SK-N-SH (cell line): Measurements from ENCODE around the gene PLEKHG2. TPM values are rescaled to one million over a fixed set of nuclear protein-coding genes. Genes with fewer than 3 reads are reported as not detected.

Source experiments
- CTCF ChIA-PET: fragments of 300-600, 350-600 bp; formaldehyde crosslinking; extraction: SDS; loops from one replicate; lab custom pipeline; 2021; lab: Yijun Ruan, JAX
- POLR2A ChIA-PET: fragments of 350-600 bp; sonication (Branson Sonifier 250); formaldehyde crosslinking; extraction: SDS; loops from one replicate; lab custom pipeline; 2020; ENCODE audit warnings: antibody characterized with exemption, inconsistent platforms; lab: Yijun Ruan, JAX
- DNase-seq: peaks from one replicate; pipeline ENCODE4 v3.0.0; 2012
- H2AFZ ChIP-seq: fragments of 200-600 bp; sonication (generic); 2 replicates; pipeline ENCODE4 v1.8.1; 2016; ENCODE audit warnings: antibody characterized with exemption, mild to moderate bottlenecking, low read depth
- H3F3A ChIP-seq: fragments of 200-600 bp; sonication (generic); replicated peaks from 2 replicates; pipeline ENCODE3; 2016; ENCODE audit warnings: antibody characterized with exemption, mild to moderate bottlenecking; ENCODE audit not compliant: insufficient read depth
- H3K27ac ChIP-seq, 2 experiments: fragments of 200-500 bp in 1 of 2; fragments of 200-600 bp in 1 of 2; sonication (Bioruptor generic) in 1 of 2; sonication (generic), shearing (Covaris generic) in 1 of 2; 2 replicates each; pipeline versions ENCODE4 v1.5.1 to v1.6.1; 2014 to 2016; ENCODE audit warnings: low read depth in 2 of 2, inconsistent platforms in 1 of 2, low read length in 1 of 2, mild to moderate bottlenecking in 1 of 2, mixed read lengths in 1 of 2
- H3K27me3 ChIP-seq: fragments of 200-600 bp; sonication (generic), shearing (Covaris generic); 2 replicates; pipeline ENCODE4 v1.6.1; 2016; ENCODE audit warnings: mixed run types; ENCODE audit not compliant: insufficient read depth
- H3K36me3 ChIP-seq, 2 experiments: fragments of 200-500 bp in 1 of 2; fragments of 200-600 bp in 1 of 2; sonication (Bioruptor generic) in 1 of 2; sonication (generic) in 1 of 2; replicated peaks in 1 of 2; 2 replicates each; pipeline versions ENCODE3 to v1.5.1; 2014 to 2016; ENCODE audit warnings: low read length in 1 of 2, mild to moderate bottlenecking in 1 of 2; ENCODE audit not compliant: insufficient read depth in 2 of 2, control insufficient read depth in 1 of 2
- H3K4me1 ChIP-seq, 2 experiments: fragments of 200-500 bp in 1 of 2; fragments of 200-600 bp in 1 of 2; sonication (Bioruptor generic) in 1 of 2; sonication (generic), shearing (Covaris generic) in 1 of 2; 2 replicates each; pipeline versions ENCODE4 v1.5.1 to v1.6.1; 2014 to 2016; ENCODE audit warnings: low read depth in 1 of 2, low read length in 1 of 2, mixed run types in 1 of 2; ENCODE audit not compliant: insufficient read depth in 2 of 2, control insufficient read depth in 1 of 2
- H3K4me2 ChIP-seq: fragments of 200-600 bp; sonication (generic), shearing (Covaris generic); 2 replicates; pipeline ENCODE4 v1.6.1; 2017; ENCODE audit warnings: mixed run types
- H3K4me3 ChIP-seq, 2 experiments: fragments of 200-500 bp in 1 of 2; fragments of 200-600 bp in 1 of 2; sonication (Bioruptor generic) in 1 of 2; sonication (generic), shearing (Covaris generic) in 1 of 2; 2 replicates each; pipeline versions ENCODE4 v1.5.1 to v1.8.1; 2014 to 2016; ENCODE audit warnings: low read depth in 2 of 2, inconsistent platforms in 1 of 2, low read length in 1 of 2, mild to moderate bottlenecking in 1 of 2, mixed read lengths in 1 of 2, moderate library complexity in 1 of 2
- H3K79me2 ChIP-seq: fragments of 200-600 bp; sonication (generic); 2 replicates; pipeline ENCODE4 v1.8.1; 2017; ENCODE audit warnings: mild to moderate bottlenecking; ENCODE audit not compliant: insufficient read depth
- H3K9ac ChIP-seq: fragments of 200-600 bp; sonication (generic); 2 replicates; pipeline ENCODE4 v1.6.1; 2017; ENCODE audit warnings: mixed run types
- H3K9me2 ChIP-seq: fragments of 200-600 bp; sonication (generic); 2 replicates; pipeline ENCODE4 v1.6.1; 2017; ENCODE audit warnings: mixed run types
- H3K9me3 ChIP-seq: fragments of 200-600 bp; sonication (generic); 2 replicates; pipeline ENCODE4 v1.6.1; 2017; ENCODE audit warnings: mixed run types, mild to moderate bottlenecking, moderate library complexity
- H4K20me1 ChIP-seq: fragments of 200-600 bp; sonication (generic); 2 replicates; pipeline ENCODE4 v1.6.1; 2017; ENCODE audit warnings: mild to moderate bottlenecking, mixed run types; ENCODE audit not compliant: insufficient read depth
- CHD2 ChIP-seq: fragments of 150-350 bp; IDR thresholded peaks from 2 replicates; pipeline ENCODE4 v1.6.1; 2018; ENCODE audit warnings: low read length; ENCODE audit not compliant: partially characterized antibody
- EZH2phosphoT487 ChIP-seq: fragments of 200-600 bp; sonication (generic); IDR thresholded peaks from 2 replicates; pipeline ENCODE4 v1.6.1; 2017; ENCODE audit warnings: low read depth, mixed run types, mild to moderate bottlenecking, antibody characterized with exemption, moderate library complexity, borderline replicate concordance
- FOSL2 ChIP-seq: IDR thresholded peaks from 2 replicates; pipeline ENCODE4 v1.4.0; 2012; ENCODE audit warnings: low read depth, mild to moderate bottlenecking, moderate library complexity, borderline replicate concordance
- GATA2 ChIP-seq: sonication (generic); formaldehyde crosslinking; IDR thresholded peaks from 2 replicates; pipeline ENCODE4 v1.5.0; 2020; ENCODE audit warnings: mild to moderate bottlenecking, missing genetic modification reagents
- JUND ChIP-seq: IDR thresholded peaks from 2 replicates; pipeline ENCODE4 v1.4.0; 2012
- MAX ChIP-seq: IDR thresholded peaks from 2 replicates; pipeline ENCODE4 v1.4.0; 2012; ENCODE audit warnings: low read depth
- MEF2A ChIP-seq: IDR thresholded peaks from 2 replicates; pipeline ENCODE4 v1.4.0; 2012; ENCODE audit warnings: low read depth, borderline replicate concordance
- MXI1 ChIP-seq: IDR thresholded peaks from 2 replicates; pipeline ENCODE4 v1.6.1; 2012; ENCODE audit warnings: mild to moderate bottlenecking, low read depth, low read length, improper control_type of control experiment
- NFIC ChIP-seq: IDR thresholded peaks from 2 replicates; pipeline ENCODE4 v1.4.0; 2012; ENCODE audit warnings: borderline replicate concordance
- NRF1 ChIP-seq: IDR thresholded peaks from 2 replicates; pipeline ENCODE4 v1.6.1; 2012; ENCODE audit warnings: low read depth, mild to moderate bottlenecking, low read length
- RAD21 ChIP-seq: IDR thresholded peaks from 2 replicates; pipeline ENCODE4 v1.6.1; 2012; ENCODE audit warnings: mild to moderate bottlenecking, low read length
- RCOR1 ChIP-seq: fragments of 150-350 bp; IDR thresholded peaks from 2 replicates; pipeline ENCODE4 v1.6.1; 2017; ENCODE audit warnings: antibody characterized with exemption, low read length
- SIN3A ChIP-seq: IDR thresholded peaks from 2 replicates; pipeline ENCODE4 v1.6.1; 2012; ENCODE audit warnings: low read depth, mild to moderate bottlenecking, low read length, moderate library complexity, borderline replicate concordance
- TCF12 ChIP-seq: IDR thresholded peaks from 2 replicates; pipeline ENCODE4 v1.4.0; 2012
- YY1 ChIP-seq: IDR thresholded peaks from 2 replicates; pipeline ENCODE4 v1.4.0; 2012; ENCODE audit warnings: low read depth, mild to moderate bottlenecking
- WGBS: methylation state at CpG from one replicate; pipeline ENCODE4 v1.1.6; 2017; ENCODE audit warnings: low lambda C conversion rate; 5-methylcytosine and 5-hydroxymethylcytosine counted together
- polyA plus RNA-seq, 3 experiments: library from polyadenylated mRNA; depleted of rRNA; stranded (reverse); fragments of >200 nt; gene quantifications; 2 replicates each; pipeline ENCODE4 v1.2.3, GENCODE V29; 2012
- TF ChIP-seq, protein P1 (sequence below): IDR thresholded peaks from 2 replicates; pipeline ENCODE4 v1.4.0; 2012; ENCODE audit warnings: low read depth, borderline replicate concordance
- TF ChIP-seq, protein P2 (sequence below): IDR thresholded peaks from 2 replicates; pipeline ENCODE4; 2012
- TF ChIP-seq, protein P3 (sequence below): fragments of 150-350 bp; IDR thresholded peaks from 2 replicates; pipeline ENCODE4 v1.6.1; 2017; ENCODE audit warnings: antibody characterized with exemption, low read length, low read depth, borderline replicate concordance

Gene PLEKHG2
- polyA plus RNA-seq, 1 of the 3 experiments (the other 2 are of a cell fraction): 13.6 TPM

DNA sequence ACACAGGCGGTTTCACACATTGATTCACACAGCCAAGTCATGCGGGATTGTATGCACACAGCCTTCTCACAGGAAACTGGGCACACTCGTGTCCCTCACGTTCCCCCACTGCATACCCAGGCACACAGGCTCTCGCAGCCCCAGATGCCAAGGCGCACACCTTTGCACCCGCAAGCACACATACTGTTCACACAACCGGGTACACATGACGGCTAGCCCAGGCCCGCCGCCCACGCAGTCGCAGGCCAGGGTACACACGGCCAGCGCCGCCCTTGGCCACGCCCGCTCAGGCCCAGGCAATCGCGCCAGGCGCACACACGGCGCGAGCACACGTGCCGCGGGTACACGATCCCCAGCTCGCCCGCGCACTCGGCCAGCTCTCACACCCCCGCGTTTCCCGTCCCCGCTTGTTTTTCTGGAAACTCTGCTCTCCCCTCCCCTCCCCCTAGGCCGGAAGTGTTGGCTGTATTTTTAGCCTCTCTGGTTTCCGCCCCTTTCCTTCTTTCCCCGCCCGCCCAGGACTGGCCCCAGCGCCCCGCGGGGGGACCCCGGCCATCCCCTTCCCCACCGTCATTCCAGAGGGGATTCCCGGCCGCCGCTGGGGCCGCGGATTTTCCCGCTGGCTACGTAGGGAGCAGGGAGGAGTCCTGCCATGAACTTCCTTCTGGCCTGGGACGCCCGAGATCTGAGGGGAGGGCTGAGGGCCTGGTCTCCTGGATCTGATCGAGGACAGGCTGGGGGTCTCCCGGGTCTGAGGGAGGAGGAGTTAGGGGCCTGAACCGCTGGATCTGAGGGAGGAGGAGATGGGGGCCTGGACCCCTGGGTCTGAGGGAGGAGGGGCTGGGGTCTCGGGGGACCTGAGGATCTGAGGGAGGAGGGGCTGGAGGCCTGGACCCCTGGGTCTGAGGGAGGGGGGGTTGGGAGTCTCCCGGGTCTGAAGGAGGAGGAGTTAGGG, 9.8 kb upstream of the PLEKHG2 start:
- 6% methylated on average over 42 of the region's 59 CpGs for WGBS
- POLR2A ChIA-PET: interaction anchor here (0.6 to 2.3 kb wide), 2 partner anchors 11 to 38 kb away, joined by 3 to 11 read pairs; partner anchors contain the start of genes MED29 and PAF1
- Histone ChIP-seq H3K4me3 (peak overlapping the region; percentile 41 to 54), H3K4me2 (peak overlapping the region; percentile 98), H3K9me2 (no peaks in the 10 kb centered on the region), H3K9ac (peak overlapping the region; percentile 97), H2AFZ (peak overlapping the region; percentile 43; the same call in 1 of the 2 replicates), H4K20me1 (peaks cover 6% of the 10 kb centered on the region), H3K27me3 (no peaks in the 10 kb centered on the region), H3K36me3 (no peaks in the 10 kb centered on the region), H3F3A (peaks cover 43% of the 10 kb centered on the region), H3K4me1 (peaks cover 17 to 36% of the 10 kb centered on the region in 2 experiments; a peak in 3 of 4 replicates), H3K9me3 (no peaks in the 10 kb centered on the region), H3K27ac (peak overlapping the region; percentile 77 to 100), H3K79me2 (peaks cover 14% of the 10 kb centered on the region)
- CTCF ChIA-PET: interaction anchor here (0.9 to 6.5 kb wide), 4 partner anchors 9 to 444 kb away, joined by 3 to 106 read pairs (median 6); partner anchors contain the start of genes FBL, MED29, PAF1 and PLEKHG2
- TF ChIP-seq YY1: no peak
- TF ChIP-seq, protein P1, sequence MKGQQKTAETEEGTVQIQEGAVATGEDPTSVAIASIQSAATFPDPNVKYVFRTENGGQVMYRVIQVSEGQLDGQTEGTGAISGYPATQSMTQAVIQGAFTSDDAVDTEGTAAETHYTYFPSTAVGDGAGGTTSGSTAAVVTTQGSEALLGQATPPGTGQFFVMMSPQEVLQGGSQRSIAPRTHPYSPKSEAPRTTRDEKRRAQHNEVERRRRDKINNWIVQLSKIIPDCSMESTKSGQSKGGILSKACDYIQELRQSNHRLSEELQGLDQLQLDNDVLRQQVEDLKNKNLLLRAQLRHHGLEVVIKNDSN: peak; percentile 35; the same call in 1 of the 2 replicates
- peak; percentile 34; the same call in 1 of the 2 replicates for TF ChIP-seq NFIC
- TF ChIP-seq GATA2: no peak
- no peak for TF ChIP-seq JUND
- TF ChIP-seq RAD21: no peak
- TF ChIP-seq NRF1: peak; percentile 58
- TF ChIP-seq MAX: peak; percentile 89; the same call in 1 of the 2 replicates
- TF ChIP-seq CHD2: peak; percentile 50
- TF ChIP-seq EZH2phosphoT487: no peak
- TF ChIP-seq MXI1: peak; percentile 95
- TF ChIP-seq MEF2A: peak; percentile 83; the same call in 1 of the 2 replicates
- 0 out of 2 replicates have a peak, but pooled peaks have one; percentile 13 for TF ChIP-seq FOSL2
- peak; percentile 50; the same call in 1 of the 2 replicates for TF ChIP-seq SIN3A
- TF ChIP-seq TCF12: peak; percentile 30; the same call in 1 of the 2 replicates
- TF ChIP-seq, protein P2, sequence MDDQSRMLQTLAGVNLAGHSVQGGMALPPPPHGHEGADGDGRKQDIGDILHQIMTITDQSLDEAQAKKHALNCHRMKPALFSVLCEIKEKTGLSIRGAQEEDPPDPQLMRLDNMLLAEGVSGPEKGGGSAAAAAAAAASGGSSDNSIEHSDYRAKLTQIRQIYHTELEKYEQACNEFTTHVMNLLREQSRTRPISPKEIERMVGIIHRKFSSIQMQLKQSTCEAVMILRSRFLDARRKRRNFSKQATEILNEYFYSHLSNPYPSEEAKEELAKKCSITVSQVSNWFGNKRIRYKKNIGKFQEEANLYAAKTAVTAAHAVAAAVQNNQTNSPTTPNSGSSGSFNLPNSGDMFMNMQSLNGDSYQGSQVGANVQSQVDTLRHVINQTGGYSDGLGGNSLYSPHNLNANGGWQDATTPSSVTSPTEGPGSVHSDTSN: no peak
- TF ChIP-seq RCOR1: 0 out of 2 replicates have a peak, but pooled peaks have one; percentile 25
- TF ChIP-seq, protein P3, sequence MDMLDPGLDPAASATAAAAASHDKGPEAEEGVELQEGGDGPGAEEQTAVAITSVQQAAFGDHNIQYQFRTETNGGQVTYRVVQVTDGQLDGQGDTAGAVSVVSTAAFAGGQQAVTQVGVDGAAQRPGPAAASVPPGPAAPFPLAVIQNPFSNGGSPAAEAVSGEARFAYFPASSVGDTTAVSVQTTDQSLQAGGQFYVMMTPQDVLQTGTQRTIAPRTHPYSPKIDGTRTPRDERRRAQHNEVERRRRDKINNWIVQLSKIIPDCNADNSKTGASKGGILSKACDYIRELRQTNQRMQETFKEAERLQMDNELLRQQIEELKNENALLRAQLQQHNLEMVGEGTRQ: no peak
- DNase-seq: peak; percentile 87
